Stimulated activated CD8-positive, alpha-beta memory T cell treated with anti-CD3 and anti-CD28 coated beads, Interleukin-15, amount 100 ng/mL, for 1 hour (primary cell): ENCODE measurements around the gene HLTF.

Source experiments
- DNase-seq: peaks from one replicate; pipeline ENCODE4 v3.0.0-alpha.2; 2020; ENCODE audit warnings: low read depth

Gene HLTF

DNA sequence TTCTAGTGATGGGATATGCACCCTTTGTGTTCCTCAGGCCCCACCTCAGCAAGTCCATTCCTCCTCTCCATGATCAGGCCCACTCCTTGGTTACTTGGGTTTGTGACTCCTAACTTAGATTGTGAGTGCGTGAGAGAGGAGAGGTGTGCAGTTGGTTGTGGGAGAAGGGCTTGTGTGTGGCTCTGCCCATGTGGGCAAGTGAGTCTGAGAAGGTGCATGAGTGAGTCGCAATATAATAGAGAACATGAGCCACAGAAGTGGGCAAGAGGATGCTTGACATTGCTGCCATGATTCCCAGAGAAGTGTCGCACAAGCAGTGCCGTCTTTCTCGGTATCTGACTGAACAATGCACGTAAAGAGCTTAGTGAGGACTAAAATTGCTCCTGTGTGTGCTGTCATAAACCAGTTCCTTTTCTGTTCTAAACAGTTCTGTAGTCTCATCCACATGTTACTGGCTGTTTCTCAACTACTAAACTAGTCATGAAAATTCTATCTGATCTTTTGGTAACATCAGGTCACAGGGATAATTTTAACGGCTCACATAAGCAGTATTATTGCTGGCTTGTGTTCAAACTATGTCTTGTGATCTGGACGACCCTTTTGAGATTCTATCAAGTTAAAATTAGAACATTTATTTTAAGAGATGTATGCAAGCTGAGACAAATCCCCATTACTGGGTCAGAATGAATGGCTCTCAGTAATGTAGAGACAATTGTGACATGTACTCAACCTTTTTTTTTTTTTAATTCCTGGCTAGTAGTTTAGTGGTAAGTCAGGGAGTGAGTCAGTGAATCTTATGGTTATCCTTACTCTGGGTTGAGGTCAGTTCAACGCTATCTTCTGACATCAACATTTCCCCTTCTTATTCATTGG, 69.4 kb downstream of the HLTF start:
- no peak for DNase-seq

DNA sequence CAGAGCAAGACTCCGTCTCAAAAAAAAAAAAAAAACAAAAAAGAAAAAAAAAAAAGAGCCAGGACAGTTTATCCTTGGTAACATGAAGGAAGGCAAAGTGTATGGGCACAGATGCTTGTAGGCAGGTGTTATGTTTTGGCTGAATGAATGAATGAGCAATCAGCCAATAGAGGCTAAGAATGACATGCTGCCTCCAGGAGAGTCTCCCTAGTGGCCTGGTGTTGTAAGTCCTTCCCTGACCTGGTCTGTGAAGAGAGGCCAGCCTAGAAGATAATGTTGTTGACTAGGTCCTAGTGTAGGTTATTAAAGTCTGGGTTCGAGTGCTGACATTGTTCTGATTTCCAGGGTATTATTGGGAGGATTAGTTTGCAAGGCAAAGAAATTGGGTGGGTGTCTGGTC, 70.1 kb downstream of the HLTF start:
- no peak for DNase-seq

GRCh38 chr3:149015393-149015792, 70.9 kb downstream of the HLTF start:
- DNase-seq: no peak

DNA sequence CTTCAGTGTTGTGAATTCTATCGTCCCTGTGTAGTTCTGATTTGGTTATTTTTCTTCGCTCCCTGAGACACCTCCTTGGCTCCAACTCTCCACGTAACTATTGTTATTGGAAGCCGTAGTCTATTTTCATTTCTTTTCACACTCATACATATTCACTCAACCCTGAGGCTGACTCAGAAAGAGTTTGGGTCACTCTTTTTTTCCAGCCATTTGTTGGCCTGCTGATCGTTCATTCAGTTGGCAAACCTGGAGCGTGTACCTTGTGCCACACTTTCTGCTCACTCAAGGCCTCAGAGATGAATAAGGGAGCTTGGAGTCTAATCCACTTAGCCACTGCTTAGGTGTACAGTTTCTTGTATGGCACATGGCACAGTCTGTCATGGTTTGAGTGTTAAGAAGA, 72.6 kb downstream of the HLTF start:
- DNase-seq: no peak

DNA sequence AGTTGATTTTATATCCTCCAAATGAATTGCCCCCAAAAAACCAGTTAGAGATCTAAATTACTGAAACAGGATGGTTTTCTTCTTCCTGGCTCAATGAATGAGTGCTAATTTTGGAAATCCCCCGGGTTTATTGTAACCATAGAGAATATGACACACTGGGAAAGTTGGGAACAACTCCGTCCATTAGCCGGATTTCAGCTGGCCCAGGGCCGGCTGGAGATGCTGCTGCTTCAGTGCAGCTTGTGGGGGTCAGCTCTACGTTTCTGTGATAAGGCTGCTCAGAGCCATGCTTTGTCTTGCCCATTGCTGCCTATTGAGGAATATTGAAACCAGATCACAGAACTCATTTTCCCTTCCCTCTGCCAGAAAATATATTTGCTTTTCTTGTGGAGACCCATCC, 74.7 kb downstream of the HLTF start:
- no peak for DNase-seq

DNA sequence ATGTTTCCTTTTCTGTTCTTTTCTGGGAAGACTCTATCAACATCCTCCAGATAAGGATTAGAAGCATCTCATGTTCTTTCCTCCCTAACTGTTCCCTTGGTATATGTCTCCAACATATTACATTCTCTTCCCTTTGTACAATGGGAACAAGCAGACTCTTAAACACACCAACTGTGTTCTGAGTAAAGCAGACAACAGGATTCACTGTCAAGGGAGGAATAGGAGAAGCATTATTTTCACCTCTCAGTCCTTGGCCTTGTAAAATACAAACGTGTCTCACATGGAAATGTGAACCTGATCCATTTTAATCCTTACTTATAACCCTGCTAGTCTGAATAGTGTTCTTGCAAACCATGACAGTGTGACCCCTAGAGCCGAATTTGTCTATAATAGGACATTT, 75.4 kb downstream of the HLTF start:
- DNase-seq: no peak

DNA sequence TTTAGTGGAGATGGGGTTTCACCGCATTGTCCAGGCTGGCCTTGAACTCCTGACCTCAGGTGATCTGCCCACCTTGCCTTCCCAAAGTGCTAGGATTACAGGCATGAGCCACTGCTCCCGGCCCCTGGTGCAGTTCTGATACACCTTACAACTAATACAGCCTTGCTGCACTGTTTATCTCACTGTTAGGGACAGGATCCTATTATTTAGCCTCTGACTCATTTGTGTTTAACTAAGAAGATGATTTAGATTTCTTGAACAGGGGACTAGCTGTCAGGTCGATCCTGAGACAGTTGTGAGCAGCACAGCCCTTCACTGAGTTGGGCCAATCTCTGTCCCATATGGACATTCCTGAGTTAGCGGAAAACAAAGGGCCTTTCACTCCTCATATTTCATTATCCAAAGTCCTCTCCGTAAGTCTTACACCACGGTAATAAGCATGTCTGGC, 75.8 kb downstream of the HLTF start:
- DNase-seq: no peak

DNA sequence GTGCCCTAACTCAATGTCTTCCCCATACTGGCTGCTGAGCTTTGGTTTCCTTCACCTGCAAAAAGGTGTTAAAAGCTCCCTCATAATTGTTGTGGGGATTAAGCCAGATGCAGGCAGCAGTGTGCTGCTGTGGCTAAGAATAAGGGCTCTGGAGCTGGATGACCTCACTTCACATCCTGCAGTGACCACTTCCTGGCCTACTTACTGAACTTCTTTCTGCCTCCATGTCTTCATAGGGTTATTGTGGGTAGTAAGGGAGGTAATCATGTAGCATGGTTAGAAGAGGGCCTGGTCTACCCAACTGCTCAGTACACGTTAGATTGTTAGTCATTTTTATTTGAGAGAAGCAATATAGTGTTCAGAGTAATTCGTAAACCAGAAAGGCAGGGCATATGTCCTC, 76.6 kb downstream of the HLTF start:
- DNase-seq: peak; percentile 2

GRCh38 chr3:149007567-149008257, 78.6 kb downstream of the HLTF start:
- DNase-seq: no peak

DNA sequence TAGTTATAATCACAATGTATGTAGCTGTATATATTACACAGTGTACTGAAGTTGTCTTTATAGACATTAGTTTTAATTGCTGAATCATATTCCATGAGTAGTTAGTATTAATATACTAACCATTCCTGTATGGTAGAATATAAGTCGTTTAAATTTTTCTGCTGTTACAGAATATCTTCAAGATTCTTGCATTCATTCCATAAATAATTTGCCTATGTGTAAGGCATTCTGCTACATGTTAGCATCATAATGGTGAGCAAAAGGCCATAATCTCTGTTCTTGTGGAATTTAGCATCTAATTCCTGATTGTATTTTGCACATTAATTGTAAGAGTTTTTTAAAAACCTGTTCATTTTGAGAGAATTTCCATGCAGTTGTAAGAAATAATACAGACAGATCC, 80.9 kb downstream of the HLTF start:
- no peak for DNase-seq

GRCh38 chr3:149004622-149005021, 81.7 kb downstream of the HLTF start:
- no peak for DNase-seq

DNA sequence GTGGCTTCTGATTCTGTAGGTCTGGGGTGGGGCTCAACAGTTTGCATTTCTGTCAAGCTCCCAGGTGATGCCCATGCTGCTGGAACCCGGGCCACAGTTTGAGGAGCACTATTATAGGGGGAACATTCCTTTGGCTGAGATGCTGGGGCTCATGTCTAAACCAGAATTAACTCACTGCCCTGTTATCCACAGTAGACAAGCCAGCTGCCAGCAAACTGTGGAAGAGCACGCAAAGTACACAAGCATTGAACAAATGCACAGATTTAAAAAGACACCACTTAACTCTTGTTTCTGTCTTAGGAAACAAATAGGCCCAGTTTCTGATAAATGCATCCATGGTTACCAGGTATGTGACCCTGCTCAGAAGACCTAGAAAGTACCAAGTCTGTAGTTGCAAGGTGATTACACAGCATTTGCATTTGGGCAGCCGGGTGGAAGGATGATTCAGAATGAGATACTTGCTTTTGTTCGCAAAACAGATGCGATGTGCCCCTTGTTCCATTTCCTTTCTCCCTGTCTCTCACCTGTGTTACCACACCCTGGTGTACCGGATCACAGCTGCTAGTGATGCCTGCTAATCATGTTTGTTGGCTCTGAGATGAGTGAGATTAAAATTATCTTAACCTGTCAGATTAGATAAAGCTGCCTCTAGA, 82.6 kb downstream of the HLTF start:
- DNase-seq: no peak

- no peak for DNase-seq
Measured at GRCh38 chr3:149001727-149002126, 84.6 kb downstream of the HLTF start.

- no peak for DNase-seq
Measured at GRCh38 chr3:149000206-149000745, 86.1 kb downstream of the HLTF start.

DNA sequence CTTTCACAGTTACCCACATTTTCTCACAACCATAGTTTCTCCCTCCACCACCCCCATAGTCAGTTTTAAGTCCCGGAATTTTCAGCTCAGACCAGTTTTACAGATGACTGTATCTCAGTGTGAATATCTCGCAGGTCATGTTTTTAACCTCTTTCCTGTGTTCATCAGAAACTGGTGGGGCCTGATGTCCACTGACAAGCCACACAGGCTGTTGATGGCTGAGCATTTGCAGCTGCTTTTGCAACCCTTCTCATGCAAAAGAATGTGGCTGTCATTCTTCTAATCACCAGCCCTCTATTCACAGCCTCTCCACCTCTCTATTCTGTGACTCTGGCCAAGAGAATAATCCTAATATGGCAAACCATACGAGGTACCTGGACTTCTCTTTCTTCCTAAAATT, 86.5 kb downstream of the HLTF start:
- no peak for DNase-seq

GRCh38 chr3:148998715-148999423, 87.5 kb downstream of the HLTF start:
- DNase-seq: no peak

- DNase-seq: no peak
Measured at GRCh38 chr3:148998297-148998696, 88.0 kb downstream of the HLTF start.

GRCh38 chr3:148997623-148998022, 88.7 kb downstream of the HLTF start:
- DNase-seq: no peak

DNA sequence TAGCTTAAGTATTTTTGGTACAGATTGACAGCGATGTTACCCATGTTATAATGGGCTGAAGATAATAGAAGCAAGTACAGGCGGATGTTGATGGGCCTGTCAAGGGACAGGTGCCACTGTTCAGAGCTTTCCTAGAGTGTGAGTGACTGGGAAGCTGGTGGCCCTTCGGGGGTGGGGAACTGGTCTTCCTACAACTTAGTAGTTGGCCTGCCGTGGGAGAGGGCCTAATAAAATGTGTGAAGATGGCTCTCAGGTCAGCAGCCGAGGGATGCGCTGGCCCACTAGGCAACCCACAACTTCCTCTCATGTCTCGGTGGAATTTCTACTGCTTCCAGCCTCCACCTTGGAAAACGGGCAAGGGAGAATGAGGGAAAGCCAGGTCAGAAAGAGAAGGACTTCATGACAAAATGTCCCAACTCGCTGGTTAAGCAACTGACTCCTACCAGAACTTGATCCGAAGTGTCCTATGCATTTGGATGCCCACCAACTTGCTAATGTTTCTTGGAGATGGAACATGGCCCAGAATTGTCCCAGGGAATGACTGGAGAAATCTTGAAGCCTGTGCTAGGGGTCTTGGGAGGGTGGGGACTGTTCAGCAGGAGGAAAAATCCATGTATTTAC, 93.6 kb downstream of the HLTF start:
- no peak for DNase-seq

- DNase-seq: no peak
Measured at GRCh38 chr3:148992027-148992634, 94.2 kb downstream of the HLTF start.
